ENCODE results near the gene DDX6.
"Not testable (repeated sequence)": the region's sequence is repeated elsewhere in the genome, so short reads cannot be mapped to it uniquely, and the experiment has no call there.

DDX6 gene, protein sequence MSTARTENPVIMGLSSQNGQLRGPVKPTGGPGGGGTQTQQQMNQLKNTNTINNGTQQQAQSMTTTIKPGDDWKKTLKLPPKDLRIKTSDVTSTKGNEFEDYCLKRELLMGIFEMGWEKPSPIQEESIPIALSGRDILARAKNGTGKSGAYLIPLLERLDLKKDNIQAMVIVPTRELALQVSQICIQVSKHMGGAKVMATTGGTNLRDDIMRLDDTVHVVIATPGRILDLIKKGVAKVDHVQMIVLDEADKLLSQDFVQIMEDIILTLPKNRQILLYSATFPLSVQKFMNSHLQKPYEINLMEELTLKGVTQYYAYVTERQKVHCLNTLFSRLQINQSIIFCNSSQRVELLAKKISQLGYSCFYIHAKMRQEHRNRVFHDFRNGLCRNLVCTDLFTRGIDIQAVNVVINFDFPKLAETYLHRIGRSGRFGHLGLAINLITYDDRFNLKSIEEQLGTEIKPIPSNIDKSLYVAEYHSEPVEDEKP

DNA sequence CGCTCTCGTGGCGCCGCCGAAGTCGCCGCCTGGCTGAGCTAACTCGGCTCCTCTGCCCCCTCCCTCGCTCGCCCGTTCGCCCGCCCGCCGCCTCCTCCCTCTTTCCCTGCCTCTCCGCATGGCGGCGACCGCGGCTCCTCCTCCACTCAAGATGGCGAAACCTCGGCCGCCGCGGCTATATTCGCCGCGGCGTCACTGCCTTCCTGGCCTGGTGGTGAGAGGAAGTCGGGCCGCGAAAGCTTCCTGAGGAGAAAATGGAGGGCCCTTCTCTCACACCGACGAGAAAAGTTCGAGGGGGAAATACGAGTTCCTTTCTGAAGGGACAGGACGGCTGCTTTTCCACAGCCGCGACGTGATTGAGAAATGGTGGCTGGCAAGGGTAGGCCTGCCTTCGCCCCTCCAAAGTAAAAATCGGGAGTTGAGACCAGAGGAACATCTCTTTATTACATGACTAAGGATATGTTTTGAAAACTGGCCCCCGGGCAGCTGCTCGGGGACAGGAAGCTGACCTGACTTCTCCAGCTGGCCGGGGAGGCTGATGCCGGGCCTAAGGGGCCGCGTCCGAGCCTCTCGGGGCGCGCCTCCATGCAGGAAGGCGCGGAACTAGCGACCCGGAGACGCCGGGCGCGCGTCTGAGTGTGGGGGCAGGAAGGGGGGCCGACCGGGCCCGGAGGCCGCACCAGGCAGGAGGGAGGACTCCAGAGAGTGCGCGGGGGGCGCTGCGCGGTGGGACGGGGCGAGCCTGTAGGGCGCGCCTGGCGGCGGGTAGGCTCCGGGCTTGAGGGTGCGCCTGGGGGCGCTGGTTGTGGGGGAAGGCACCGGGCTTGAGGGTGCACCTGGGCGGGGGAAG is at the start of gene DDX6:
TSS of gene DDX6 (minus strand) at position 54 of the 850 bp plus-strand sequence. CDS start 4,913 bp downstream, outside the sequence.
- DNase-seq (ENCODE audit: low spot score): peak; percentile 80

DNA sequence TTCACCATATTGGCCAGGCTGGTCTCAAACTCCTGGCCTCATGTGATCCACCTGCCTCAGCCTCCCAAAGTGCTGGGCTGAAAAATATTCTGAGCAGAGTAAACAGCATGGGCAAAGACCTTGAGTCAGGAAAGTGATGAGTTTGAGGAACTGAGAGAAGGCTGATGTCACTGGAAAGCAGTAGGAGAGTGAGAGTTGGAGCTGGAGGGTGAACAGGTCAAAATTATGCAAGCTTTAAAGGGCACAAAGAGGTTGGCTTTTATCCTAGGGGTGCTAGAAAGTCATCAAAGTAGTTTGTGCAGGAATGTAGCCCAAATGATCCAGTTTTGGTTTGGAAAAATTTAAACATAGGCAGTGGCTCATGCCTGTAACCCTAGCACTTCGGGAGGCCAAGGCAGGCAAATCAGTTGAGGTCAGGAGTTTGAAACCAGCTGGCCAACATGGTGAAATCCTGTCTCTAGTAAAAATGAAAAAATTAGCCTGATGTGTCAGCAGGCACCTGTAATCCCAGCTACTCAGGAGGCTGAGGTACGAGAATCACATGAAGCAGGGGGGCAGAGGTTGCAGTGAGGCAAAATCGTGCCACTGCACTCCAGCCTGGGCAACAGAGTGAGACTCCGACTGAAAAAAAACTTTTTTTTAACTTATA is 48.1 kb upstream of the DDX6 start:
- DNase-seq (ENCODE audit: low spot score): no peak

DNA sequence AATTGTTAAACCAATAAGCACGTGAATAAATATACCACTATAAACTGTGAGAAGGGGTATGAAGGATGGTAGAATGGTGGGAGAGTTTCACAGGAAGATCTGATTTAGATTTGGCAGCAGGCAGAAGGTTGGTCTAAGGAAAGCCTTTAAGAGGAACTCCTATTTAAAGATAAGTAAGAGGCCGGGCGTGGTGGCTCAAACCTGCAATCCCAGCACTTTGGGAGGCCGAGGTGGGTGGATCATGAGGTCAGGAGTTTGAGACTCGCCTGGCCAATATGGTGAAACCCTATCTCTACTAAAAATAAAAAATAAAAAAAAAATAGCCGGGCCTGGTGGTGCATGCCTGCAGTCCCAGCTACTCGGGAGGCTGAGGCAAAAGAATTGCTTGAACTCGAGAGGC is 46.9 kb upstream of the DDX6 start:
- no peak for DNase-seq (ENCODE audit: low spot score)

DNA sequence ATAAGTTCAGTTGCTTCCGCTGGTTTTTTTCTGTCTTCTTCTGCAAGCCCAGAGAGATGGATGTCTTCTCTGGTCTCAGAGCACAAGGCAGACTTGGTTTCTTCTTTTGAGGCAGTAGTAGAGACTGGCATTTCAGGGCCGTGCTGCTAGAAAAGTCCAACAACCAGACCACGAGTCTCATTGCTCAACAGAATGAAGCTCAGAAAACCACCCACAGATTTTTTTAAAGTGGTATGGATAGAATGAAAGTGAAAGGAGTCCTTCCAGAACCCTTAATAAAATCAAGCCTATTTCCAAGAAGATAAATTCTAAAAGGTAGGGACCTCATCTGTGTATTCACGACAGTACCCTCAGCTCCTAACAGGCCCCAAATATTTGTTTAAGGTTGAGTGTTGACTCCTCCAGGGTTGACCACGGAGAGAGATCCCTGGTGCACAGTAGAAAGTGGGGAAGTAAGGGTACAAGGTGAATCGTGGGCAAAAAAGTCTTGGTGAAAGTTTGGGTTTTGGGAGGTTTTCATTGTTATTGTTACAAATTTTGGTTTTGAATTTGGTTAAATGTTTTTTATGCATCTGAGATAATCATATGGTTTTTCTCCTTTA is 43.6 kb upstream of the DDX6 start:
- DNase-seq (ENCODE audit: low spot score): no peak

DNA sequence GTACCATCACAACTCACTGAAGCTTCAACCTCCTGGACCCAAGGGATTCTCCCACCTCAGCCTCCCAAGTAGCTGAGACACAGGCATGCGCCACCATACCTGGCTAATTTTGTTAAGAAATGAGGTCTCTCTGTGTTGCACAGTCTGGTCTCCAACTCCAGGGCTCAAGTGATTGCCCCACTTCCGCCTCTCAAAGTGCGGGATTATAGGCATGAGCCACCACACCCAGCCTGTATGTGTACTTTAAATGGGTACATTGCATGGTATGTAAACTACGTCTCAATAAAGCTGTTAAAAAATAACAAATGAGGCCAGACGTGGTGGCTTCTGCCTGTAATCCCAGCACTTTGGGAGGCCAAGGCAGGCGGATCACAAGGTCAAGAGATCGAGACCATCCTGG is 36.2 kb upstream of the DDX6 start:
- DNase-seq (ENCODE audit: low spot score): no peak

DNA sequence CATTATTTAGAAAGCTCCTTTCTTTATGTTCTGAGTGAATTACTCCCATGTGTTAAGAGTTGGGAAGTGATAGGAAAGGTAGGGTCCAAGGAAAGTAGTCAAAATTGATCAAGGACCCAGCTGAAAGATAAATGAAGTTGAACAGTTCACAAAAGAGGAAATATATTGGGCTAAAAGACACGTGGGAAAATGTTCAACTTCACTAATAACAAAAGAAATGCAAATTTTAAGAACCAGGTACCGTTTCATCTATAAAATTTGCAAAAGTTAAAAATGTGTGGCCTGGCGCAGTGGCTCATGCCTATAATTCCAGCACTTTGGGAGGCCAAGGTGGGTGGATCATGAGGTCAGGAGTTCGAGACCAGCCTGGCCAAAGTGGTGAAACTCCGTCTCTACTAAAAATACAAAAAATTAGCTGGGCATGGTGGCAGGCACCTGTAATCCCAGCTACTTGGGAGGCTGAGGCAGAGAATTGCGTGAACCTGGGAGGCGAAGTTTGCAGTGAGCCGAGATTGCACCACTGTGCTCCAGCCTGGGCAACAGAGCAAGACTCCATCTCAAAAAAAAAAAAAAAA is 32.1 kb upstream of the DDX6 start:
- DNase-seq (ENCODE audit: low spot score): not testable (repeated sequence)

DNA sequence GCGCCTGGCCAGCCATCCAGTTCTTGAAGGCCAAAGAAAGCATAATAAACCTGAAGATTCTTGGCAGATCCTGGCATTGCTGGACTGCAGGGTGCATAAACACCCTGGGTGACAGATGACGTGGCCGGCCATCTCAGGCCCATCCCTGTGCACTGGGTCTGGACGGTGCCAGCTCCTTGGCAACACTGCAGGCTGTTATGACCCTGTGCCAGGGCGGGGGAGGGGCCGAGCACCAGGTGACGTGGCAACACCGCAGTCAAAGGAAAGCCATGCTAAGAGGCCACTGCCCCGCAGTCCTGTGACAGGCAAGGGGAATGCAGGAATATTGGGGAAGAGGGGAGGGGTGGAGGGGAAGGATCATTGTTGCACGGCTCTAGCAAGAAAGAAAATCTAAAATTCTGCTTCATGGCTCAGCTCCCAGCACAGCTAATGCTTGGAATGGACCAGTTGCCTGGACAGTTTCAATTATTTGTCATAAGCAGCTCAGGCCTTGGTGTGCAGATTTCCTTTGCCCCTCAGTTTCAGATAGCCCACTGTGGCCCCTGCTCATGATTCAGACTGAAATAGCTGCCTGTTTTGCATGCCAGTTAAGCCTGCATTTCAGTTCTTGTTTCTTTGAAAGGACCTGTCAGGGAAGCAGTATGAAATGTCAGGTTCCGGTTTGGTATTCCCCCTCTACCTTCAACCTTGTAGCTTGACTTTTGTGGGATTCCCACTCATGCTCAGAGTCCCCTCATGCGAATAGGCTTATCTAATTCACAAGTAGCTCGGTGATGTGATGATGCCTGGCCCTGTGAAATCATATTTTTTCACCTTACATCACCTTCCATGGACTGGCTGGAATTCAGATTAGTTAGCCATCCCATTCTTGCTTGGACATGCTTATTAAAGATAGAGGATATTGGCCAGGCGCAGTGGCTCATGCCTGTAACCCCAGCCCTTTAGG is 29.7 kb upstream of the DDX6 start:
- DNase-seq (ENCODE audit: low spot score): no peak

DNA sequence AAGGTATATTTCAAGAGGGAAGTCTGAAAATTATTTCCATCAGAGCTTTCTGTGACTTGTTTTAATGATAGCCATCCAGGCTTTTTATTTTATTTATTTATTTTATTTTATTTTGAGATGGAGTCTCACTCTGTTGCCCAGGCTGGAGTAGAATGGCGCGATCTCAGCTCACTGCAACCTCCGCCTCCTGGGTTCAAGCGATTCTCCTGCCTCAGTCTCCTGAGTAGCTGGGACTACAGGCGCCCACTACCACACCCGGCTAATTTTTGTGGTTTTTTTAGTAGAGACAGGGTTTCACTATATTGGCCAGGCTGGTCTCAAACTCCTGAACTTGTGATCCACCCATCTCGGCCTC is 29.0 kb upstream of the DDX6 start:
- DNase-seq (ENCODE audit: low spot score): not testable (repeated sequence)

DNA sequence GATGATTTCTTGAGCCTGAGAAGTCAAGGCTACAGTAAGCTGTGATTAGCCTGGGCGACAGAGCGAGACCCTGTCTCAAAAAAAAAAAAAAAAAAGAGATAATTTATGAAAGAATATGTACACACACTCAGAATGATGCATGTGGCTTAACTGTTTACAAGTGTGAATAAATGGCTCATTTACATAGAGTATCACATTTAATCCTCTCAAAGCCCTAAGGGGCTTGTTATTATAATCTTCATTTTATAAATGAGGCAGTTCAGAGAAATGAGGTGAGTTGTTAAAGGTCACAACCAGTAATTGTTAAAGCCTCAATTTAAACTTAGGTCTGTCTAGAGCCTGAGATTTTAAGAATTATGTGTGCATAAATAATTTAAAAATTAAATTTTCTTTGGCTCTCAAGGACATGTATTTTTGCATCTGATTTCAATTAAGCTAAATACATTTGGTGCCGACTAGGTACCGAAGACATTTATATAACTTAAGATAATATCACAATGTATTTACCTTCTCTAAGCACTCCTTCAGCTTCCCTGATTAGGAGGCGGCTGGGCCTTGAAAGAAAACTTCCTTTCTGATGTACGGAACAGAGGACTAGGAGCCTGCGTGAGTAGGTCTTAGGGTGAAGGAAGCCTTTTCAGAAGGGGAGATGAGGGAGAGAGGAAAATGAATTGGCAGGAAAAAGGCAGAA is 28.5 kb upstream of the DDX6 start:
- DNase-seq (ENCODE audit: low spot score): no peak

DNA sequence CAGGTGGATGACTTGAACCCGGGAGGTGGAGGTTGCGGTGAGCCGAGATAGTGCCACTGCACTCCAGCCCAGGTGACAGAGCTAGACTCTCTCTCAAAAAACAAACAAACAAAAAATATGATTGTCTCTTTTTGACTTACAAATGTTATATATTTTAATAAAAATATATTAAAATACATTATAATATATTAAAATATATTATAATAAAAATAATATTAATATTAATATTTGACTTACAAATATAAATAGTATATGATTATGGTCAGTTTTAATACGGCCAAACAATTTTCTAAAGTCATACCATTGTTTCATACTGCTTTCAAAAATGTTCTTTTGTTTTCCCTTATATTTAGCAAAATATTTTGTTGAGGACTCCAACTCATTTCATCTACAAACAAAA is 27.2 kb upstream of the DDX6 start:
- no peak for DNase-seq (ENCODE audit: low spot score)

DNA sequence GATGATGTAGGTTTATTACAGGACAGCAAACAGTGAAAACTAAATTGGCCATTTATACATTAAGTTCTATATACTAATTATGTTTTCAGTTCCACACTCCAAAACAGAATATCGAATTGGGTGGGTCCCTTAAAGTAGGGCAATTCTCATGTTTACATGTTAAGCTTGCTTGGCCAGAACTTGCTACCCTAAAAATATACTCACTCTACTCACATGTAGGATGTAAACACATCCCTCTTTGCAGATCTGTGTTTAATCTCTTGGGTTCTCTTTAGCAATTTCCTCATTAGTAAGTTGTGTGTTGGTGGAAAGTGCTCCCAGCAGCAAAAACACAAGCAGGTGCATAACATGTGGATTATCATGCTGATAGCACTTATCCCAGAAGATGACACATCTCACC is 22.6 kb upstream of the DDX6 start:
- no peak for DNase-seq (ENCODE audit: low spot score)

DNA sequence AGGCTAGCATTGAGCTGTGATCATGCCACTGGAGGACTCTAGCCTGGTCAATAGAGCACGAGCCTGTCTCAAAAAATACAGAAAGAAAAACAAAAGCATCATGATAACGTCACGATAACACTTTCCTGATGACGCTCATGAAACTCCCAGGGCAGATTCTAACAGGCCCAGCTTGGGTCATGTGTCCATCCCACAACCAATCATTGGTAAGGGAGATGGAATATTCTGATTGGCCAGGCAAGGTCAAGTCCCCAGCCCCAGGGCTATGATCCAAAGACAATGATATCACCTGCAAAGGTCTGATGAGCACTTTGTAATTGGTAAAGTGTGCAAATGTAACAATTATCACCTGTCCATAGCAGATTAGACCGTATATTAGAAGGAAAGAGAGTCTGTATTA is 21.5 kb upstream of the DDX6 start:
- no peak for DNase-seq (ENCODE audit: low spot score)

DNA sequence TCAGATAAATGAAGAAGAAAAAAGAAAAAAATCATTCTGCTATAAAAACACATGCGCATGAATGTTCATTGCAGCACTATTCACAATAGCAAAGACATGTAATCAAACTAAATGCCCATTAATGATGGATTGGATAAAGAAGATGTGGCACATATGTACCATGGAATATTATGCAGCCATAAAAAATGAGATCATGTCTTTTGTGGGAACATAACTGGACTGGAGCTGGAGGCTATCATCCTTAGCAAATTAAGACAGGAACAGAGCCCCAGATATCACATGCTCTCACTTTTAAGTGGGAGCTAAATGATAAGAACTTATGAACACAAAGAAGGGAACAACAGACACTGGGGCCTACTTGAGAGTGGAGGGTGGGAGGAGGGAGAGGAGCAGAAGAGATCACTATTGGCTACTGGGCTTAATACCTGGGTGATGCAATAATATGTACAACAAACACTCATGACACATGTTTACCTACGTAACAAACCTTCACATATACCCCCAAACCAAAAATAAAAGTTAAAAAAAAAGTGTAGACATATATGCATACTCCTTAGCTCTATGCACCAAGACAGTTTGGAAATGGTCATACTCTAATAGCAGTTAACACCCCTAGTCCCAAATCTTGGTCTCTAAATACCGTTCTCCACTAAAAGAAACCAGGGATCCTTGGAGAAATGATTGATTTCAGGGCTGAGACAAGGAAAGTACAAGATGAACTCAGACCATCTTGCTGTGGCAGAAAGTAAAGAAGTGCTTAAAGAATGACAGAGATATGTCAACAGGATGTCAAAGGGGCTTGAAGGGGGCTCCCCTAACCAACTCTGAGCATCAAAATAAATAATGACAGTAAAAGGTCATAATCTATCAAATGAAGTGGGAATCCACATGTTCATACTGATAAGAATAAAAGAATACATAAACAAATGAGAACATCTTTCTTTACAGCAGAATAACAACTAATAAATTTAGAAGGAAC is 17.1 kb upstream of the DDX6 start:
- DNase-seq (ENCODE audit: low spot score): no peak

DNA sequence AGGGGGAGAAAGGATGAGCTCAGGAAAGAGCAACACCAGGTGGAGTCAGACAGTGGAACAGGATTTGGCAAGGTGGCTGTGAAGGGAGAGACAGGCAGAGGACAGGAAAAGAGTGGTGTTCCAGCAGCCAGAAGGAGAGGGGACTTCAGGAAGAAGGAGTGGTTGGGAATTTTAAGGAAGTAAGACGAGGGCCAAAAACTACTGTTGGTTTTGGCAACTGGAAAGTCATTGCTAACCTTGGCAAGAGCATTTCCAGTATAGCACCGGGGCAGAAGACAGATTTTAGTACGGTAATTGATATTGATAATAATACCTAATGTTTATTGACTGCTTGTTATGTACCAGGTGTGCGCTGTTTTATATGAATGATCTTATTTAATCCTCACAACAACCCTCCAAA is 15.4 kb upstream of the DDX6 start:
- no peak for DNase-seq (ENCODE audit: low spot score)

DNA sequence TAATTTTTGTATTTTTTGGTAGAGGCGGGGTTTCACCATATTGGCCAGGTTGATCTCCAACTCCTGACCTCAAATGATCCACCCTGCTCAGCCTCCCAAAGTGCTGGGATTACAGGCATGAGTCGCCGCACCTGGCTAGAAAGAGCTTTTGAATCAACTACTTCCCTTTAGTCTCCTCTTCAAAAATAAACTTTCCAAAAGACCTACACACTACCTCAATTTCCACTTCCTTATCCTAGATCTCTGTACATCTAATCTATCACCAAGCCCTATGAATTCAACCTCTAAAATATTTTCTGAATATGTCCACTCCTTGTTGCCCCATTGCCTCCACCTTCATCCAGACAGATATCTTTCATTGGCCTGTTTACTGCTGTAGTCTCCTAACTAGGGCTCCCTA is 13.1 kb upstream of the DDX6 start:
- no peak for DNase-seq (ENCODE audit: low spot score)

DNA sequence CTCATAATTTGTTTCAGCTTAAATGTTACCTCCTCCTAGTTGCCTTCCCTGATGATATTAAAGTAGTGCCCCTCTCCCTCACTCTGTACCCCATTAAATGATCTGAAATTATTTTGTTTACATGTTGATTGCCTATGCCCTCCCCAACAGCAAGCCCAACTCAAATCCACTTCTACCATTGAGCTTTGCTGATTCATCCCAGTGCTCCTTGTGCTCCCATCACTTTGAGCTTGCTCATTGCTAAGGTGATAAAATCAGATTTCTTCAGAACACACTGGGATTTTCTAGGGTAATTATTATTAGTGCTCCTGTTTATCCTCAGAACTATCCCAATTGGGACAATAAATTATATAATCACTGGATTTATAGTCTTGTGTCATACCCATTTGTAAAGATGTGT is 8.4 kb upstream of the DDX6 start:
- DNase-seq (ENCODE audit: low spot score): no peak

DNA sequence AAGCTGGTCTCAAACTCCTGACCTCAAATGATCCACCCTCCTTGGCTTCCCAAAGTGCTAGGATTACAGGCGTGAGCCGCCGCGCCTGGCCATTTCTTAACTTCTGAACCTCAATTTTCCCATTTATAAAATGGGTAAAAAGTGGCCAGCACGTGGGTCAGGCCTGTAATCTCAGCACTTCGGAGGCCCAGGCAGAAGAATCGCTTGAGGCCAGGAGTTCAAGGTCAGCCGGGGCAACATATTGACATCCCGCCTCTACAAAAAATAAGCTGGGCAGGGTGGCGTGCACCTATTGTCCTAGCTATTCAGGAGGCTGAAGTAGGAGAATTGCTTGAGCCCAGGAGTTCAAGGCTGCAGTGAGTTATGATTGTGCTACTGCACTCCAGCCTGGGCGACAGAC is 6.5 kb upstream of the DDX6 start:
- DNase-seq (ENCODE audit: low spot score): no peak

DNA sequence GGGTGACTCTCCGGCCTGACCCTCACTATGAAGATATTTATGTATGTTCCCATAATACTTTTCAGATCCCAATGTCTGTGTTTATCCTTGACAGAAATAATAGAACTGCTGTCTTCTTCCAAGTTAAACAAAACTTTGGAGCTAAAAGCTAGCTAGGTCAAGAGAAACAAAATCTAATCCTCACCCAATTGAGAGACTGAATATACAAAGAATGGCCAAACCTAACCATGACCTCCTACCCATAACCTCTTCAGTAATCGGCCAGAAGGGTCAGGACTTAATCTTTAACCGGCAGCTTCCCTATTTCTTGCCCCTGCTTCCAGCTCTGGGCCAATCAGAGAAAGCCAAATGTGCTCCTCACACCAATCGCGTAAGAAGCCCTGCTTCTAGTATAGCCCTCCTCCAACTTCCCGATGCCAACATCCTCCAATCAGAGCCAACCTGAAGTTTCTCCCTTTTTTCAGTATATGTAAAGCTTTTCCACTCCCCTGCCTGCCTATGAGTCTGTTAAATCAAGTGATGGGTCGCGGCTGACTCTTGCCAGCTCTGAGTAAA is 1.7 kb upstream of the DDX6 start:
- peak; percentile 74 for DNase-seq (ENCODE audit: low spot score)

Measured in RKO (cell line).